Effector memory CD8-positive, alpha-beta T cell (primary cell): ENCODE data around the gene CCNQ.

Source experiments
- ATAC-seq: fragments of 150-1000 bp; cut with Tn5 transposase; replicated peaks from 2 replicates; pipeline ENCODE4 v1.10.0; 2021; ENCODE audit warnings: mild to moderate bottlenecking, moderate library complexity
- DNase-seq, 3 experiments: peaks; one replicate each; pipeline ENCODE4 v3.0.0; 2021
- H3K27ac Mint-ChIP-seq, 2 donors: one replicate each; pipeline ENCODE4 v1.8.0; 2022; ENCODE audit warnings: mild to moderate bottlenecking in 2 of 2, mixed read lengths in 2 of 2, moderate library complexity in 2 of 2
- H3K27me3 Mint-ChIP-seq, 2 donors: one replicate each; pipeline ENCODE4 v1.8.0; 2022; ENCODE audit warnings: mixed read lengths in 2 of 2
- H3K36me3 Mint-ChIP-seq: one replicate; pipeline ENCODE4 v1.8.0; 2022; ENCODE audit warnings: mild to moderate bottlenecking, moderate library complexity, mixed read lengths; ENCODE audit not compliant: insufficient read depth
- H3K4me1 Mint-ChIP-seq, 2 donors: one replicate each; pipeline ENCODE4 v1.8.0; 2022; ENCODE audit warnings: low read depth in 2 of 2, mixed read lengths in 2 of 2
- H3K4me3 Mint-ChIP-seq, 2 donors: one replicate each; pipeline ENCODE4 v1.8.0; 2022; ENCODE audit warnings: mild to moderate bottlenecking in 2 of 2, mixed read lengths in 2 of 2, moderate library complexity in 2 of 2
- H3K9me3 Mint-ChIP-seq, 2 donors: one replicate each; pipeline ENCODE4 v1.8.0; 2022; ENCODE audit warnings: mixed read lengths in 2 of 2
- total RNA-seq, 9 experiments: gene quantifications; one replicate each; lab custom pipeline; 2026; lab: John Stamatoyannopoulos, UW

The CCNQ gene
- total RNA-seq = 9.4 to 36.0 (median 28.2) reads per million in 9 experiments

- ATAC-seq (peak; percentile 69), DNase-seq (no peak)
- Mint-ChIP-seq H3K9me3 (no peaks in the 10 kb centered on the region), H3K36me3 (peaks cover 2% of the 10 kb centered on the region), H3K4me3 (peak within 1 kb of the TSS; percentile 86 to 89), H3K27ac (peak within 1 kb of the TSS; percentile 38 to 49), H3K27me3 (no peaks in the 10 kb centered on the region), H3K4me1 (peaks cover 16 to 29% of the 10 kb centered on the region in 2 donors)
Observed at GRCh38 chrX:153598541-153599191, at the start of gene CCNQ. TSS of gene CCNQ (minus strand) at chrX:153599139. CDS start at chrX:153599073, 66 bp downstream.

- Mint-ChIP-seq H3K9me3 (no peaks in the 10 kb centered on the region), H3K4me1 (peaks cover 3 to 4% of the 10 kb centered on the region in 2 donors), H3K27me3 (peaks cover 7 to 30% of the 10 kb centered on the region in 2 donors), H3K27ac (no peak overlapping the region), H3K36me3 (no peaks in the 10 kb centered on the region), H3K4me3 (peak overlapping the region; percentile 18 to 27)
- DNase-seq (no peak), ATAC-seq (no peak)
Observed at GRCh38 chrX:153647461-153648357, 48.8 kb upstream of the CCNQ start.

GRCh38 chrX:153646620-153647373 lies 47.9 kb upstream of the CCNQ start, which contains the start of gene DUSP9:
TSS of gene DUSP9 (plus strand) at chrX:153647203. CDS start at chrX:153647954, 751 bp downstream.
- peaks cover 9 to 36% of the 10 kb centered on the region in 2 donors for H3K27me3 Mint-ChIP-seq
- DNase-seq (no peak), ATAC-seq (peak; percentile 50)
- H3K36me3 Mint-ChIP-seq = no peaks in the 10 kb centered on the region
- H3K4me1 Mint-ChIP-seq = peaks cover 4 to 5% of the 10 kb centered on the region in 2 donors
- H3K4me3 Mint-ChIP-seq = peak within 1 kb of the TSS; percentile 18 to 27
- no peak within 1 kb of the TSS for H3K27ac Mint-ChIP-seq
- no peaks in the 10 kb centered on the region for H3K9me3 Mint-ChIP-seq

GRCh38 chrX:153645921-153646488 lies 47.1 kb upstream of the CCNQ start:
- Mint-ChIP-seq H3K27me3 (peaks cover 9 to 44% of the 10 kb centered on the region in 2 donors), H3K4me3 (peak overlapping the region; percentile 2 to 13), H3K9me3 (no peaks in the 10 kb centered on the region), H3K27ac (no peak overlapping the region), H3K4me1 (peaks cover 4 to 5% of the 10 kb centered on the region in 2 donors), H3K36me3 (no peaks in the 10 kb centered on the region)
- no peak for DNase-seq
- ATAC-seq = no peak

- Mint-ChIP-seq H3K27ac (no peak overlapping the region), H3K27me3 (peaks cover 9 to 51% of the 10 kb centered on the region in 2 donors), H3K4me3 (peak overlapping the region; percentile 15 to 51), H3K4me1 (peaks cover 4 to 5% of the 10 kb centered on the region in 2 donors), H3K36me3 (no peaks in the 10 kb centered on the region), H3K9me3 (no peaks in the 10 kb centered on the region)
- no peak for DNase-seq
- ATAC-seq = no peak
Observed at GRCh38 chrX:153645151-153645550, 46.2 kb upstream of the CCNQ start.

- ATAC-seq = no peak
- H3K9me3 Mint-ChIP-seq = no peaks in the 10 kb centered on the region
- H3K27me3 Mint-ChIP-seq = peaks cover 9 to 51% of the 10 kb centered on the region in 2 donors
- no peak overlapping the region for H3K27ac Mint-ChIP-seq
- H3K4me3 Mint-ChIP-seq = peak overlapping the region; percentile 15 to 51
- no peaks in the 10 kb centered on the region for H3K36me3 Mint-ChIP-seq
- H3K4me1 Mint-ChIP-seq = peaks cover 4 to 5% of the 10 kb centered on the region in 2 donors
- DNase-seq = no peak
Observed at GRCh38 chrX:153644356-153645125, 45.6 kb upstream of the CCNQ start.

GRCh38 chrX:153643431-153644351 lies 44.8 kb upstream of the CCNQ start:
- no peaks in the 10 kb centered on the region for H3K36me3 Mint-ChIP-seq
- H3K9me3 Mint-ChIP-seq = no peaks in the 10 kb centered on the region
- ATAC-seq (peak; percentile 35), DNase-seq (no peak)
- H3K27ac Mint-ChIP-seq = no peak overlapping the region
- H3K27me3 Mint-ChIP-seq = peaks cover 9 to 51% of the 10 kb centered on the region in 2 donors
- peak overlapping the region; percentile 41 to 64 for H3K4me3 Mint-ChIP-seq
- H3K4me1 Mint-ChIP-seq = peaks cover 4 to 5% of the 10 kb centered on the region in 2 donors

- ATAC-seq = no peak
- Mint-ChIP-seq H3K36me3 (no peaks in the 10 kb centered on the region), H3K27ac (no peak overlapping the region)
Observed at GRCh38 chrX:153642655-153643430, 43.9 kb upstream of the CCNQ start.

GRCh38 chrX:153642051-153642654 lies 43.2 kb upstream of the CCNQ start:
- no peaks in the 10 kb centered on the region for H3K9me3 Mint-ChIP-seq
- H3K36me3 Mint-ChIP-seq = no peaks in the 10 kb centered on the region
- no peak overlapping the region for H3K27ac Mint-ChIP-seq
- no peak overlapping the region for H3K4me3 Mint-ChIP-seq
- DNase-seq (no peak), ATAC-seq (peak; percentile 8)
- peaks cover 9 to 51% of the 10 kb centered on the region in 2 donors for H3K27me3 Mint-ChIP-seq
- peaks cover 4 to 5% of the 10 kb centered on the region in 2 donors for H3K4me1 Mint-ChIP-seq

More at GRCh38 chrX:153642655-153643430, 43.9 kb upstream of the CCNQ start:
- H3K4me3 Mint-ChIP-seq = peak overlapping the region; percentile 41 to 64
- peaks cover 4 to 5% of the 10 kb centered on the region in 2 donors for H3K4me1 Mint-ChIP-seq
- DNase-seq = no peak
- no peaks in the 10 kb centered on the region for H3K9me3 Mint-ChIP-seq
- H3K27me3 Mint-ChIP-seq = peaks cover 9 to 51% of the 10 kb centered on the region in 2 donors

GRCh38 chrX:153641627-153642026 lies 42.7 kb upstream of the CCNQ start:
- Mint-ChIP-seq H3K27ac (no peak overlapping the region), H3K36me3 (no peaks in the 10 kb centered on the region), H3K27me3 (peaks cover 9 to 51% of the 10 kb centered on the region in 2 donors), H3K9me3 (no peaks in the 10 kb centered on the region), H3K4me3 (peak overlapping the region in 1 of 2 donors; percentile 23), H3K4me1 (peaks cover 4 to 5% of the 10 kb centered on the region in 2 donors)
- no peak for ATAC-seq
- no peak for DNase-seq
